K562 (cell line): ENCODE measurements around the gene ZNF593OS. TPM values are rescaled to one million over a fixed set of nuclear protein-coding genes. Genes with fewer than 3 reads are reported as not detected.
A peak's percentile ranks its signal among the peaks of the same experiment; 100 is the strongest.

Experiments
- ATAC-seq: fragments of 200-7000 bp; cut with Tn5 transposase; 3 replicates; pipeline ENCODE4 v1.9.1; 2020; ENCODE audit warnings: moderate library complexity
- BruUV-seq: library from RNA; stranded (reverse); fragments of 400-500 nt; replicated peaks from 2 replicates; lab custom pipeline; 2021; lab: Mats Ljungman, UMichigan
- CTCF ChIA-PET: fragments of 300-600 bp; formaldehyde crosslinking; extraction: SDS; loops from one replicate; lab custom pipeline; 2021; ENCODE audit warnings: low intra/inter-chr PET ratio; lab: Yijun Ruan, JAX
- POLR2A ChIA-PET: fragments of 300-600, 350-650 bp; sonication (Branson Sonifier 250); formaldehyde crosslinking; extraction: SDS; loops from one replicate; lab custom pipeline; 2021; ENCODE audit warnings: antibody characterized with exemption, inconsistent platforms; lab: Yijun Ruan, JAX
- DNase-seq, 4 experiments: peaks; one replicate each; pipeline versions ENCODE4 v3.0.0 to v3.0.0-alpha.2; 2011 to 2018; ENCODE audit warnings: low spot score in 3 of 4, mixed read lengths in 3 of 4; ENCODE audit errors: extremely low read depth in 1 of 4
- FAIRE-seq: peaks from 2 replicates; lab custom pipeline; 2011; peaks lifted over from hg19 to GRCh38; lab: Jason Lieb, UNC
- H2AFZ ChIP-seq: 2 replicates; pipeline ENCODE4 v1.6.0; 2011; ENCODE audit warnings: low read depth, low read length, control low read depth, inconsistent platforms
- H3K27ac ChIP-seq: fragments of 200-600 bp; 3 replicates; pipeline ENCODE4 v1.8.0; 2011; ENCODE audit warnings: low read depth, mild to moderate bottlenecking, control low read depth, inconsistent platforms, low read length, moderate library complexity, mixed read lengths; ENCODE audit errors: extremely low read depth
- H3K27me3 ChIP-seq, 2 experiments: fragments of 300-600 bp in 1 of 2; 2 replicates in 1 of 2; 3 replicates in 1 of 2; pipeline versions ENCODE4 v1.6.0 to v1.8.0; 2011; ENCODE audit warnings: inconsistent platforms in 2 of 2, low read length in 2 of 2, mild to moderate bottlenecking in 1 of 2, mixed read lengths in 1 of 2, moderate library complexity in 1 of 2; ENCODE audit not compliant: control insufficient read depth in 2 of 2, insufficient read depth in 2 of 2
- H3K36me3 ChIP-seq: fragments of 300-600 bp; 3 replicates; pipeline ENCODE4 v1.8.0; 2011; ENCODE audit warnings: mild to moderate bottlenecking, low read length, inconsistent platforms; ENCODE audit not compliant: control insufficient read depth, insufficient read depth
- H3K4me1 ChIP-seq, 2 experiments: fragments of 200-600 bp in 1 of 2; replicated peaks in 1 of 2; 2 replicates in 1 of 2; 3 replicates in 1 of 2; pipeline versions ENCODE4 v1.5.1 to v1.8.0; 2011; ENCODE audit warnings: inconsistent platforms in 2 of 2, low read length in 2 of 2, mild to moderate bottlenecking in 1 of 2, mixed read lengths in 1 of 2, moderate library complexity in 1 of 2; ENCODE audit not compliant: control insufficient read depth in 2 of 2, insufficient read depth in 2 of 2
- H3K4me2 ChIP-seq: 2 replicates; pipeline ENCODE4 v1.6.1; 2011; ENCODE audit warnings: low read length, control low read depth, inconsistent platforms, mixed read lengths; ENCODE audit not compliant: insufficient read depth
- H3K4me3 ChIP-seq: fragments of 200-600 bp; sonication (generic), shearing (Covaris generic); 2 replicates; pipeline ENCODE4 v1.5.1; 2016; ENCODE audit warnings: control low read depth, inconsistent platforms
- H3K79me2 ChIP-seq: fragments of 200-600 bp; 3 replicates; pipeline ENCODE4 v1.8.0; 2011; ENCODE audit warnings: low read length, inconsistent platforms; ENCODE audit not compliant: control insufficient read depth, insufficient read depth
- H3K9ac ChIP-seq, 2 experiments: 2 replicates each; pipeline versions ENCODE4 v1.6.0 to v1.6.1; 2011; ENCODE audit warnings: low read depth in 2 of 2, low read length in 2 of 2, control low read depth in 1 of 2, inconsistent platforms in 1 of 2, mild to moderate bottlenecking in 1 of 2, mixed read lengths in 1 of 2; ENCODE audit not compliant: insufficient read depth in 1 of 2
- H3K9me1 ChIP-seq: one replicate; pipeline ENCODE4 v1.6.0; 2011; ENCODE audit warnings: inconsistent platforms, mild to moderate bottlenecking, low read length, moderate library complexity; ENCODE audit not compliant: control insufficient read depth, insufficient read depth
- H3K9me3 ChIP-seq: replicated peaks from 2 replicates; pipeline ENCODE4 v1.5.1; 2011; ENCODE audit warnings: low read depth, low read length, inconsistent platforms; ENCODE audit not compliant: control insufficient read depth, insufficient read depth
- H4K20me1 ChIP-seq: replicated peaks from 2 replicates; pipeline ENCODE4 v1.6.1; 2011; ENCODE audit warnings: low read length, inconsistent platforms, mixed read lengths; ENCODE audit not compliant: control insufficient read depth, insufficient read depth
- CREM ChIP-seq: IDR thresholded peaks from 2 replicates; pipeline ENCODE4 v1.6.1; 2014; ENCODE audit warnings: antibody characterized with exemption, low read depth
- HDAC6 ChIP-seq: IDR thresholded peaks from 2 replicates; pipeline ENCODE4 v1.6.1; 2012; ENCODE audit warnings: low read depth, mild to moderate bottlenecking, control low read depth, inconsistent platforms, low read length, moderate library complexity
- NEUROD1 ChIP-seq: fragments of 150-350 bp; IDR thresholded peaks from 2 replicates; pipeline ENCODE4 v1.6.1; 2014; ENCODE audit warnings: borderline replicate concordance, low read length, low read depth; ENCODE audit not compliant: partially characterized antibody
- NFIC ChIP-seq: fragments of 450-650 bp; IDR thresholded peaks from 2 replicates; pipeline ENCODE4 v1.6.1; 2017; ENCODE audit warnings: mild to moderate bottlenecking, inconsistent platforms
- NR2C1 ChIP-seq, 2 experiments: fragments of 450-650 bp; IDR thresholded peaks; 2 replicates each; pipeline ENCODE4 v1.6.1; 2017; ENCODE audit warnings: mild to moderate bottlenecking in 2 of 2, antibody characterized with exemption in 1 of 2, inconsistent platforms in 1 of 2, missing compliant biosample characterization in 1 of 2, missing genetic modification characterization in 1 of 2
- SETDB1 ChIP-seq: IDR thresholded peaks from one replicate; pipeline ENCODE4 v1.6.1; 2012; ENCODE audit warnings: low read length, control low read depth, inconsistent platforms
- XRCC4 ChIP-seq: IDR thresholded peaks from one replicate; pipeline ENCODE4 v1.6.1; 2011; ENCODE audit not compliant: insufficient read depth, insufficient read length; ENCODE audit errors: extremely low read depth
- ZNF644 ChIP-seq: fragments of 200-800 bp; sonication (Bioruptor generic); IDR thresholded peaks from 2 replicates; pipeline ENCODE4 v1.6.1; 2016; ENCODE audit warnings: low read depth, missing genetic modification characterization, missing compliant biosample characterization
- ZNF785 ChIP-seq: fragments of 250-450 bp; sonication (Bioruptor Pico); IDR thresholded peaks from 2 replicates; pipeline ENCODE4 v1.4.0; 2020; ENCODE audit warnings: mild to moderate bottlenecking
- WGBS: fragments of 100-300 bp; shearing (Covaris generic); methylation state at CpG from one replicate; pipeline ENCODE4 v1.1.6; 2016; ENCODE audit warnings: low coverage, mixed read lengths; ENCODE audit not compliant: insufficient coverage; ENCODE audit errors: missing lambda C conversion rate; 5-methylcytosine and 5-hydroxymethylcytosine counted together
- in situ Hi-C: fragments of 300-500 bp; cut with MboI; formaldehyde crosslinking; loops from 4 replicates; pipeline ENCODE4 v1.15.0; 2018; ENCODE audit warnings: inconsistent platforms, mixed read lengths
- intact Hi-C: fragments of 100-400 bp; cut with micrococcal nuclease; formaldehyde crosslinking; loops from 2 replicates; pipeline ENCODE4 v1.14.2; 2022
- polyA plus RNA-seq, 8 experiments: library from polyadenylated mRNA; depleted of rRNA in 4 of 8; stranded (reverse) in 5 of 8; unstranded in 3 of 8; fragments of >200 nt; fragmentation: Nextera tagmentation in 2 of 8; fragmentation: Illumina TruSeq in 1 of 8; extraction: Ambion mirVana in 2 of 8; extraction: Trizol in 1 of 8; gene quantifications; 2 replicates each; pipeline versions ENCODE4 v1.2.1 to v1.2.3, GENCODE V29; 2011 to 2014; ENCODE audit warnings: inconsistent platforms in 1 of 8, missing spikeins in 1 of 8
- total RNA-seq, 7 experiments: library from RNA; depleted of rRNA in 6 of 7; stranded (reverse); fragments of >200 nt in 6 of 7; fragmentation: Illumina TruSeq in 2 of 7; extraction: Trizol in 2 of 7; gene quantifications; 2 replicates each; pipeline versions ENCODE4 v1.2.1 to v1.2.3, GENCODE V29; 2011 to 2021; ENCODE audit warnings: low replicate concordance in 1 of 7
- TF ChIP-seq, protein P1 (sequence below): fragments of 450-650 bp; IDR thresholded peaks from 2 replicates; pipeline ENCODE4 v1.6.1; 2018; ENCODE audit not compliant: partially characterized antibody
- TF ChIP-seq, protein P2 (sequence below): fragments of 450-650 bp; formaldehyde crosslinking; IDR thresholded peaks from 2 replicates; pipeline ENCODE4 v1.4.0; 2022; ENCODE audit warnings: missing genetic modification characterization
- TF ChIP-seq, protein P3 (sequence below): fragments of 250-450 bp; sonication (Bioruptor Pico); IDR thresholded peaks from 2 replicates; pipeline ENCODE4 v1.4.0; 2020; ENCODE audit warnings: mild to moderate bottlenecking, moderate library complexity

ZNF593OS gene
- total and polyA plus RNA-seq, 9 of the 15 experiments (the other 6 are each of a cell fraction or from before 2014, with no cell fraction given): 0.24 to 0.27 TPM; not detected in 7

DNA sequence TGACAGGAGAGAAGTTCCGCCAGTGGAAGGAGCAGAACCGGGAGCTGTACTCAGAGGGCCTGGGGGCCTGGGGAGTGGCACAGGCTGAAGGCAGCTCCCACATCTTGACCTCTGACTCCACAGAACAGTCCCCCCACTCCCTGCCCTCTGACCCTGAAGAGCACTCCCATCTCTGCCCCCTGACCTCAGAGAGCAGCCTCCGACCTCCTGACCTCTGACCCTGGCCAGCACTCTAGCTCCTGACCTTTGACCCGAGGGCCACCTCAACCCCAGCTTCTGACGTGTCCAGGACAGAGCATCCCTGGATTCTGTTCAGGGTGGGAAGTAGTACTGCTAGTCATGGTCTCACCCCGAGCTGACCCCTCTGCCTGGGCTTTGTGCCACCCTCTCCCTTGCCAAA lies 17.7 kb upstream of the ZNF593OS start (continued):
- TF ChIP-seq, protein P1, sequence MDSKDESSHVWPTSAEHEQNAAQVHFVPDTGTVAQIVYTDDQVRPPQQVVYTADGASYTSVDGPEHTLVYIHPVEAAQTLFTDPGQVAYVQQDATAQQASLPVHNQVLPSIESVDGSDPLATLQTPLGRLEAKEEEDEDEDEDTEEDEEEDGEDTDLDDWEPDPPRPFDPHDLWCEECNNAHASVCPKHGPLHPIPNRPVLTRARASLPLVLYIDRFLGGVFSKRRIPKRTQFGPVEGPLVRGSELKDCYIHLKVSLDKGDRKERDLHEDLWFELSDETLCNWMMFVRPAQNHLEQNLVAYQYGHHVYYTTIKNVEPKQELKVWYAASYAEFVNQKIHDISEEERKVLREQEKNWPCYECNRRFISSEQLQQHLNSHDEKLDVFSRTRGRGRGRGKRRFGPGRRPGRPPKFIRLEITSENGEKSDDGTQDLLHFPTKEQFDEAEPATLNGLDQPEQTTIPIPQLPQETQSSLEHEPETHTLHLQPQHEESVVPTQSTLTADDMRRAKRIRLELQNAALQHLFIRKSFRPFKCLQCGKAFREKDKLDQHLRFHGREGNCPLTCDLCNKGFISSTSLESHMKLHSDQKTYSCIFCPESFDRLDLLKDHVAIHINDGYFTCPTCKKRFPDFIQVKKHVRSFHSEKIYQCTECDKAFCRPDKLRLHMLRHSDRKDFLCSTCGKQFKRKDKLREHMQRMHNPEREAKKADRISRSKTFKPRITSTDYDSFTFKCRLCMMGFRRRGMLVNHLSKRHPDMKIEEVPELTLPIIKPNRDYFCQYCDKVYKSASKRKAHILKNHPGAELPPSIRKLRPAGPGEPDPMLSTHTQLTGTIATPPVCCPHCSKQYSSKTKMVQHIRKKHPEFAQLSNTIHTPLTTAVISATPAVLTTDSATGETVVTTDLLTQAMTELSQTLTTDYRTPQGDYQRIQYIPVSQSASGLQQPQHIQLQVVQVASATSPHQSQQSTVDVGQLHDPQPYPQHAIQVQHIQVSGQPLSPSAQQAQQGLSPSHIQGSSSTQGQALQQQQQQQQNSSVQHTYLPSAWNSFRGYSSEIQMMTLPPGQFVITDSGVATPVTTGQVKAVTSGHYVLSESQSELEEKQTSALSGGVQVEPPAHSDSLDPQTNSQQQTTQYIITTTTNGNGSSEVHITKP: no peak
- 0 out of 2 replicates have a peak, but pooled peaks have one; percentile 11 for TF ChIP-seq NFIC
- peak; percentile 97 for TF ChIP-seq NR2C1 (IDR thresholded peaks at IDR 0.05)
- TF ChIP-seq NR2C1 (tag; IDR thresholded peaks at IDR 0.05): peak; percentile 98

DNA sequence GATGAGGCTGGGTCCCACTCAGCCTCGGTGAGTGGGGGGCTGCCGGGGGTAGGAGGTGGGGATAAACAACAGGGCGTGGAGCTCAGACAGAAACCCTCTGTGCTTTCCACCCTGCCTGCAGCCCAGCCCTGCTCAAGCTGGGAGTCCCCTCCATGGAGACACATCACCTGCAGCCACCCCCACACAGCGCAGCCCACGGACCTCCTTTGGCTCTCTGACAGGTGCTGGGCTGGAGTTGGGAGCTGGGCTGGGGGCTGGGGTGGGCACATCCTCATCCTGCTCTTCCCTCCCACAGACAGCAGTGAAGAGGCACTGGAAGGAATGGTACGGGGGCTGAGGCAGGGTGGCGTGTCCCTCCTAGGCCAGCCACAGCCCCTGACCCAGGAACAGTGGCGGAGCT lies 16.8 kb upstream of the ZNF593OS start:
- Histone ChIP-seq H3K4me1 (peaks cover 0 to 27% of the 10 kb centered on the region in 2 experiments; a peak in 2 of 5 replicates), H3K9ac (peak overlapping the region in 1 of 2 experiments; percentile 65; a peak in 2 of 4 replicates), H2AFZ (no peak overlapping the region), H3K9me3 (no peaks in the 10 kb centered on the region), H4K20me1 (0 out of 2 replicates have a peak, but pooled peaks cover 6% of the 10 kb centered on the region), H3K79me2 (no peaks in the 10 kb centered on the region), H3K4me3 (no peak overlapping the region), H3K27me3 (no peaks in the 10 kb centered on the region), H3K27ac (no peak overlapping the region), H3K9me1 (no peaks in the 10 kb centered on the region), H3K4me2 (no peak overlapping the region), H3K36me3 (no peaks in the 10 kb centered on the region)
- WGBS: 79% methylated on average over 8 of the region's 8 CpGs
- DNase-seq (no peak), ATAC-seq (no peak), FAIRE-seq (no peak)
- ChIA-PET CTCF (no interaction called here), POLR2A (interaction anchor here (0.8 kb wide), 1 partner anchor 12 kb away, joined by 3 read pairs; no protein-coding TSS in a partner anchor)
- intact Hi-C loops (no loop called here), in situ Hi-C loops (no loop called here)
- BruUV-seq: no TSS peak
- TF ChIP-seq NEUROD1 (no peak), SETDB1 (no peak), XRCC4 (no peak), ZNF644 (tag) (no peak), ZNF785 (CRISPR knock-in tag) (no peak), CREM (no peak), HDAC6 (no peak)
- TF ChIP-seq, protein P2, sequence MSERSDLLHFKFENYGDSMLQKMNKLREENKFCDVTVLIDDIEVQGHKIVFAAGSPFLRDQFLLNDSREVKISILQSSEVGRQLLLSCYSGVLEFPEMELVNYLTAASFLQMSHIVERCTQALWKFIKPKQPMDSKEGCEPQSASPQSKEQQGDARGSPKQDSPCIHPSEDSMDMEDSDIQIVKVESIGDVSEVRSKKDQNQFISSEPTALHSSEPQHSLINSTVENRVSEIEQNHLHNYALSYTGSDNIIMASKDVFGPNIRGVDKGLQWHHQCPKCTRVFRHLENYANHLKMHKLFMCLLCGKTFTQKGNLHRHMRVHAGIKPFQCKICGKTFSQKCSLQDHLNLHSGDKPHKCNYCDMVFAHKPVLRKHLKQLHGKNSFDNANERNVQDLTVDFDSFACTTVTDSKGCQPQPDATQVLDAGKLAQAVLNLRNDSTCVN (CRISPR knock-in tag): no peak
- TF ChIP-seq, protein P3, sequence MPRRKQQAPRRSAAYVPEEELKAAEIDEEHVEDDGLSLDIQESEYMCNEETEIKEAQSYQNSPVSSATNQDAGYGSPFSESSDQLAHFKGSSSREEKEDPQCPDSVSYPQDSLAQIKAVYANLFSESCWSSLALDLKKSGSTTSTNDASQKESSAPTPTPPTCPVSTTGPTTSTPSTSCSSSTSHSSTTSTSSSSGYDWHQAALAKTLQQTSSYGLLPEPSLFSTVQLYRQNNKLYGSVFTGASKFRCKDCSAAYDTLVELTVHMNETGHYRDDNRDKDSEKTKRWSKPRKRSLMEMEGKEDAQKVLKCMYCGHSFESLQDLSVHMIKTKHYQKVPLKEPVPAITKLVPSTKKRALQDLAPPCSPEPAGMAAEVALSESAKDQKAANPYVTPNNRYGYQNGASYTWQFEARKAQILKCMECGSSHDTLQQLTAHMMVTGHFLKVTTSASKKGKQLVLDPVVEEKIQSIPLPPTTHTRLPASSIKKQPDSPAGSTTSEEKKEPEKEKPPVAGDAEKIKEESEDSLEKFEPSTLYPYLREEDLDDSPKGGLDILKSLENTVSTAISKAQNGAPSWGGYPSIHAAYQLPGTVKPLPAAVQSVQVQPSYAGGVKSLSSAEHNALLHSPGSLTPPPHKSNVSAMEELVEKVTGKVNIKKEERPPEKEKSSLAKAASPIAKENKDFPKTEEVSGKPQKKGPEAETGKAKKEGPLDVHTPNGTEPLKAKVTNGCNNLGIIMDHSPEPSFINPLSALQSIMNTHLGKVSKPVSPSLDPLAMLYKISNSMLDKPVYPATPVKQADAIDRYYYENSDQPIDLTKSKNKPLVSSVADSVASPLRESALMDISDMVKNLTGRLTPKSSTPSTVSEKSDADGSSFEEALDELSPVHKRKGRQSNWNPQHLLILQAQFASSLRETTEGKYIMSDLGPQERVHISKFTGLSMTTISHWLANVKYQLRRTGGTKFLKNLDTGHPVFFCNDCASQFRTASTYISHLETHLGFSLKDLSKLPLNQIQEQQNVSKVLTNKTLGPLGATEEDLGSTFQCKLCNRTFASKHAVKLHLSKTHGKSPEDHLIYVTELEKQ: no peak
